Muscle of leg (tissue), 11 donors: ENCODE data around the gene ARHGAP8. TPM values are rescaled to one million over a fixed set of nuclear protein-coding genes. Genes with fewer than 3 reads are reported as not detected.

ENCODE experiments used
- DNase-seq: peaks from one replicate; pipeline ENCODE4 v3.0.0; 2013
- H3K27ac ChIP-seq: one replicate; pipeline ENCODE4 v1.5.1; 2013; ENCODE audit warnings: mild to moderate bottlenecking, low read length, control low read depth
- H3K27me3 ChIP-seq: one replicate; pipeline ENCODE4 v1.6.1; 2013; ENCODE audit warnings: low read length; ENCODE audit not compliant: control insufficient read depth, insufficient read depth
- H3K36me3 ChIP-seq: one replicate; pipeline ENCODE4 v1.6.1; 2013; ENCODE audit warnings: low read length; ENCODE audit not compliant: control insufficient read depth, insufficient read depth
- H3K4me1 ChIP-seq: one replicate; pipeline ENCODE4 v1.6.1; 2013; ENCODE audit warnings: low read length; ENCODE audit not compliant: control insufficient read depth, insufficient read depth
- H3K4me3 ChIP-seq: one replicate; pipeline ENCODE4 v1.5.1; 2013; ENCODE audit warnings: low read length, control low read depth
- H3K9me3 ChIP-seq: replicated peaks from 2 replicates; pipeline ENCODE4 v1.6.1; 2013; ENCODE audit warnings: low read depth, low read length; ENCODE audit not compliant: control insufficient read depth
- WGBS: methylation state at CpG from one replicate; pipeline ENCODE4 v1.1.5; 2013; ENCODE audit warnings: missing lambda C conversion rate; ENCODE audit not compliant: insufficient coverage; 5-methylcytosine and 5-hydroxymethylcytosine counted together
- polyA plus RNA-seq, 8 donors: library from polyadenylated mRNA; unstranded; fragments of 120-200 nt; gene quantifications; one replicate each; pipeline versions ENCODE4 v1.2.1 to v1.2.3, GENCODE V29; 2013; ENCODE audit warnings: inconsistent platforms in 1 of 8, low replicate concordance in 1 of 8; ENCODE audit not compliant: insufficient read length in 8 of 8, insufficient read depth in 1 of 8
- total RNA-seq: library from RNA; stranded (reverse); fragments of 120-200 nt; gene quantifications from one replicate; pipeline ENCODE4 v1.2.4, GENCODE V29; 2013

Gene ARHGAP8
- total and polyA plus RNA-seq, 9 donors, result 0.76 to 2.8 (median 1.1) TPM

DNA sequence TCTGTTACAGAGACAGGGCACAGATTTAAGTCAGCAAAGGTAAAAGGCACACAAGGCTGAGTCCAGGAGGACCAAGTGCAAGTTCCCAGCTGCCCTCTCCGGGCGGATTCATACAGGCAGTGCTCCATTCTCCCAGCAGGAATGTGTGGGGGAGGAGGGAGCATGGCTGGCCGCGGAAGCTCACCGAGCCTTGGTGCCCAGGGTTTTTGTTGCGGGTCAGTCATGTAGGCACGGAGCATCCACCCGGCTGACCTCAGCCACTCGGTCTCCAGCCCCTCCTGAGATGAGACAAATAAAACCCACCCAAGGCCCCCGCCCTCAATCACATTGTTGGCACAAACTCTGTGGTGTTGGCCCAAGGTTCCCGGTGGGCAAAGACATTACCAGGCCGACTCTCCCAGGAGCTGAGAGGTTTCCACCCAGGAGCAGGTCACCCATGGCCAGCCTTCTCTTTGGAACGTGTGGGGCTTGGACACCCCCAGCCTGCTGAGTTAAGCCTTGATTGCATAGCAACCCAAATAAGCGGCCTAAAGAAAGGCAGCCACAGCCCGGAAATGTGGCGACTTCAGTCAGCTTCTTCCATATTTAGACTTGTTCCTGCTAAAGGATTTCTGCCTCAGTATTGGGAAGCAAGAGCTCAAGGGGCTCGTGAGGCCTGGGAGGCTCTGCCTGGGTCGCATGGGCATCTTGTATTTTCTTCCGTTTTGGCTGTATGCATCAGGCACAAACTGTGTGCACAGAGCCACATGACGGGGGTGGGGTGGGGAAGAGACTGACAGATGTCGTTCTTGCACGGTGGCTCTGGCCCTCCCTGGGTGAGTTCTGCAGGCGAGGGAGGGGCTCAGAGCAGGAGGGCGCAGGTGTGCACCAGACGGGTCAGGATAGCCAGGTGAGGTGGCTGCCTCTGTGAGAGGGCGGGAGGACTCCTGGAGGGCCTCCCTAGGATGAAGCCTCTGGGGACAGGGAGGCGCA is 63.0 kb downstream of the ARHGAP8 start:
- DNase-seq, result no peak
- WGBS, result 82% methylated on average over 23 of the region's 27 CpGs
- no peak overlapping the region for H3K27ac ChIP-seq
- no peaks in the 10 kb centered on the region for H3K9me3 ChIP-seq
- H3K27me3 ChIP-seq, result peaks cover 2% of the 10 kb centered on the region
- no peak overlapping the region for H3K4me3 ChIP-seq
- H3K4me1 ChIP-seq, result no peaks in the 10 kb centered on the region
- no peaks in the 10 kb centered on the region for H3K36me3 ChIP-seq

DNA sequence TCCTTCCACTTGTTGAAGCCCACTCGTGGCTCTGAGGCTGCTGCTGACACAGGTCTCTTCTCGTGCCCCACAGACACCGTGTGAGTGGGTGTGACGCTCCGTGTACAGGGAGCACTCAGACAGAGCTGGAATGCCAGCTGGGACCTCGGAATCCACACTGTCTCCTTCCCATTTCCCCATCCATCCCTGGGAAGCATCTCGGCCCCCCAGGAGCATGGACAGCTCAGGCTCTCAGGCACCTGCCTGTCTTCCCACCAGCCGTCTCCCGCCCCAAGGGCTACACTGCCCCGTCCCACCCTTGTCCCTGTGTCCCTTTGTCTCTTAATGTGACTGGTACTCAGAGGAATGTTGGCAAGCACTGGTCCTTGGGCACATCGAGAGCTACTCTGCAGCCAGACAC is 63.8 kb downstream of the ARHGAP8 start:
- H3K27me3 ChIP-seq, result peaks cover 2% of the 10 kb centered on the region
- H3K4me1 ChIP-seq, result no peaks in the 10 kb centered on the region
- no peak overlapping the region for H3K27ac ChIP-seq
- H3K4me3 ChIP-seq, result no peak overlapping the region
- H3K9me3 ChIP-seq, result no peaks in the 10 kb centered on the region
- no peak for DNase-seq
- WGBS, result 83% methylated on average over 10 of the region's 11 CpGs
- H3K36me3 ChIP-seq, result no peaks in the 10 kb centered on the region

DNA sequence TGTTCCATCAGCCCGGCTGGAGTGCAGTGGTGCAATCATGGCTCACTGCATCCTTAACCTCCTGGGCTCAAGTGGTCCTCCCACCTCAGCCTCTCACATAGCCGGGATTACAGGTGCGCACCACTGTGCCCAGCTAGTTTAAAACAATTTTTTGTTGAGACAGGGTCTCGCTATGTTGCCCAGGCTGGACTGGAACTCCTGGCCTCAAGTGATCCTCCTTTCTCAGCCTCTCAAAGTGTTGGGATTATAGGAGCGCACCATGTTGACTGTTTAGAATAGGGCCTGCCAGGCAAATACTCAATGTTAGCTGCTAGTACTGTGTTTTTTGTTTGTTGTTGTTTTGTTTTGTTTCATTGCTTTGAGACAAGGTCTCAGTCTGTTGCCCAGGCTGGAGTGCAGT is 66.4 kb downstream of the ARHGAP8 start:
- Histone ChIP-seq H3K9me3 (no peaks in the 10 kb centered on the region), H3K27me3 (peaks cover 3% of the 10 kb centered on the region), H3K4me1 (no peaks in the 10 kb centered on the region), H3K4me3 (no peak overlapping the region), H3K27ac (no peak overlapping the region), H3K36me3 (no peaks in the 10 kb centered on the region)
- DNase-seq, result no peak
- WGBS, result 89% methylated on average over 4 of the region's 5 CpGs

DNA sequence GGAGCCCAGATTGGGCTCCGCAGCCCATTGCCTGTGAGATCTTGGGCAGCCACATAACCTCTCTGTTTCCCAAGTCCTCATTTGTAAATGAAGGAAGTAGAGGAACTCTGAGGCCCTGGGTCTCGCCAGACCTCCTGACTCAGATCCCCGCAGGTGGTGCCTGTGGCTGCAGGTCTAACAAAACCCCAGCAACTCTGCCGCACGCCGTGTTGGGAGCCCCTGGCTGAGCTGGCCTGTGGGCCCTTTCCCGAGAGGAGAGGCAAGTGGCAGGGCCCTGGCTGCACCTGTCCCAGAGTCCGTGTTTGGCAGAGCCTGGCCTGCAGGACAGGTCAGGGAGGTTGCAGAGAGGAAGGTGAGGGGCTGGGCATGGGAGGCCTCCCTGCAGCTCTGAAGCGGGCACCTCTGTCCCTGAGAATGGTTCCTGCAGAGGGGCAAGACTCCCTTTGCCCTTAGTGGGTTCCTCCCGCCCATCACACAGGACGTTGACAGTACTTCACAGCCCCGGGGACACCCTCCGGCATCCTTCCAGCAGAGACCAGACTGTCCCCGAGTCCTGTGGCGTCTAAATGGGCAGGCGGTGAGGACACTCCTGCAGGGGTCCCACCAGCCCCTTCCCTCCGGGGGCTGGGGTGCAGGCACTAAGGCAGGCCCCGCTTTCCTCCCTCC is 67.7 kb downstream of the ARHGAP8 start:
- Histone ChIP-seq H3K27ac (no peak overlapping the region), H3K9me3 (no peaks in the 10 kb centered on the region), H3K4me3 (no peak overlapping the region), H3K36me3 (no peaks in the 10 kb centered on the region), H3K27me3 (peaks cover 3% of the 10 kb centered on the region), H3K4me1 (no peaks in the 10 kb centered on the region)
- WGBS, result 64% methylated on average over 16 of the region's 18 CpGs
- DNase-seq, result no peak

DNA sequence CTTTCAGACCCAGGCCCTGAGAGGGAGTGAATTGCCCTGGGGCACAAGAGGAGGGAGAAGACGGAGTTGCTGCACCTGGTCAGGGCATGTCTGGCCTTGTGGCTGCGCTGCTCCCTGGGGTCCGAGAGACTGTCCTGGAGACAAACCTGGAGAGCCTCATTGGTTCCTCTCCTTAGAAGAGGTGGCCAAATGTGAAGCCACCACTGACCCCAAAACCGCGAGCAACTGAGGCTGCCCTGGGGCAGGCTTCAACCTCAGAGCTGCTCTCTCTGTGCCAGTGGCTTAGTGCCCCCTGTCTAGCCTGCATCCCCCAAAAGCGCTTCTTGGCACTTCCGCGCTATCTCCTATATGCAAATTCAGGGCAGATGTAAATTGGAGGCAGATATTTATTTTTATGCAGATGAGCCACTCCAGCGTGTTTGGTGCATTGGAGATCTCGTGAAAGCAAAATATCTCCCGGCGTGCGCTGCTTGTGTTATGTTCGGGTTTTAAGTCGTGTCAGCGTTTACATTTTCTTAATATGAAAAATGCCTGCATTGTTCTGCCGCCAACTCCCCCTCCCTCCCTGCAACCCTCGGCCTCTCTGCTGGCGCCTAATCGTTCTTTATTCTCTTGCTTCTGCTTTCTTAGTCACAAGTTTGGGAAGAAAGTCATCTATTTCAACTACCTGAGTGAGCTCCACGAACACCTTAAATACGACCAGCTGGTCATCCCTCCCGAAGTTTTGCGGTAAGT is 69.5 kb downstream of the ARHGAP8 start:
- 77% methylated on average over 19 of the region's 24 CpGs for WGBS

DNA sequence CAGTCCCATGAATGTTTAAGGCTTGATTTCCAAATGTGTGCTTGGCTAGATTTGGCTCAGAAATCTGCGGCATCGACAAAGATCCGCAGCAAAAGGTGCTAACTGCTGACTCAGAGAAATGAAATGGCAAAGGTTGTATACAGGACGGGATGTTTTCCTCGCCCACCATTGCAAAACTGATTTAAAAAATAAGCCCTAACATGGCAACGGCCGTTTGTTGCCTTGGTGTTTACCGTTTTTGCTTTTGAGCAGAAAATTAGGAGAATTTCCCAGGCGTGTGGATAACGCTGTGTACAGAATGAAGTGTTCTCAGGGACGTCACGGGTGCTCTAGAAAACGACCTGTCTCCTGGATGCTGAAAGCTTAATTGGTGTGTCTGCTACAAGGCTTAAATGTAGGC is 70.2 kb downstream of the ARHGAP8 start:
- Histone ChIP-seq H3K27ac (no peak overlapping the region), H3K36me3 (no peaks in the 10 kb centered on the region), H3K4me3 (no peak overlapping the region), H3K4me1 (no peaks in the 10 kb centered on the region), H3K27me3 (peaks cover 3% of the 10 kb centered on the region), H3K9me3 (no peaks in the 10 kb centered on the region)
- 76% methylated on average over 13 of the region's 13 CpGs for WGBS
- DNase-seq, result no peak

More for the DNA sequence above, 69.5 kb downstream of the ARHGAP8 start:
- Histone ChIP-seq H3K36me3 (no peaks in the 10 kb centered on the region), H3K27me3 (peaks cover 3% of the 10 kb centered on the region), H3K27ac (no peak overlapping the region), H3K4me1 (no peaks in the 10 kb centered on the region), H3K4me3 (no peak overlapping the region), H3K9me3 (no peaks in the 10 kb centered on the region)
- no peak for DNase-seq

DNA sequence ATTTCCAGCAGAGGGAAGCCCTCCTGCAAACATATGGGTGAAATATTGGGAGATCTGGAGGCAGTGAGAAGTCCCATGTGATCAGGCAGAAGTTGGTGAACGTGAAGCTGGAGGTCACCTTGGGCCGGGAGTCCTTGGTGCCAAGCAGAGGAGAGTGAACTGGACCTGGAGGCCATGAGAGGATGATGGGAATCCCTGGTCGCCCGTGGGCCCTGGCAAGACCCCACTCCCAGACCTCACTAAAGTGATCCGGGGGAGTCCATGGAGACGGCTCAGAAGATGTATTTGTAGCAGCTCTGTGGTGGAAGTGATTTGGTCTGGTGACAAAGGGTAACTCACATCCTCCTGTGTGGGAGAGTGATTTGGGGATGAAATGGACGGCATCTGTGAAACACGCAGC is 71.0 kb downstream of the ARHGAP8 start:
- H3K36me3 ChIP-seq, result no peaks in the 10 kb centered on the region
- 77% methylated on average over 5 of the region's 8 CpGs for WGBS
- no peaks in the 10 kb centered on the region for H3K4me1 ChIP-seq
- H3K4me3 ChIP-seq, result no peak overlapping the region
- DNase-seq, result no peak
- H3K27ac ChIP-seq, result no peak overlapping the region
- peaks cover 3% of the 10 kb centered on the region for H3K27me3 ChIP-seq
- H3K9me3 ChIP-seq, result no peaks in the 10 kb centered on the region

DNA sequence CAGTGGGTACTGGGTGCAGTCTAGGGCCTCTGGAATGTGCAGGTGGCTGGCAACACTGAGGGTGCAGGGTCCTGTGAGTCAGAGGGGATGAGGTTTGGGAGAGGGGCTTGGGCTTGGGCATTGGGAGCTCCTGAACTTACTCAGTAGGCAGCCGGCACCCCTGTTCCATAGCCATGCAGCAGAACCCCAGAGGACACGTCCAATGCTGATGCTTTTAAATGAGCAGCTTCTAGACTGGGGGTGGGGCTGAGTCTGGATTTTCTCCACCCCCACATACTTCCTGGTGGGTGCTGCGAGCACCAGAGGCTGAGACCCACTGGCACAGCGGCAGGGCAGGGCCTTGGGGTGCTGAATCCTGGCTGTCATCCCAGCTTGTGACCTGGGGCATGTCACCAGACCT is 71.4 kb downstream of the ARHGAP8 start:
- DNase-seq, result no peak
- no peaks in the 10 kb centered on the region for H3K9me3 ChIP-seq
- no peaks in the 10 kb centered on the region for H3K4me1 ChIP-seq
- WGBS, result 92% methylated on average over 2 of the region's 4 CpGs
- no peaks in the 10 kb centered on the region for H3K36me3 ChIP-seq
- H3K27me3 ChIP-seq, result peaks cover 3% of the 10 kb centered on the region
- H3K27ac ChIP-seq, result no peak overlapping the region
- no peak overlapping the region for H3K4me3 ChIP-seq

DNA sequence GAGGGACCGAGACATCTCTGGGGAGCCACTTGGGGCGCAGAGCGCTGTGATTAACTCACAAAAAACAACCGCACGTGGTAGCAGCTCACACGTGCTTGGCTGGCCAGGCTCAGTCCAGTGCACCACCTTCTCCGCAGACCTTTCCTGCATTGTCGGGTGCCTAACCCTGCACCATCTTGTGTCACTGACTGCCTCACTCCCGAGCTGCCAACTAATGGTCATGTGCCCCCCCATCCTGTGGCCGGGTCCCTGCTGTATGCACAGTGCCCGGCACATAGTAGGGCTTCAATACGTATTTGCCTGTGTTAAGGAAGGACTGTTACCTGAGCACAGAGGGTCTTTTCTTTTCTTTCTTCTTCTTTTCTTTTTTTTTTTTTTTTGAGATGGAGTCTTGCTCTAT is 71.9 kb downstream of the ARHGAP8 start:
- WGBS, result 90% methylated on average over 8 of the region's 12 CpGs
- H3K36me3 ChIP-seq, result no peaks in the 10 kb centered on the region
- H3K4me3 ChIP-seq, result no peak overlapping the region
- DNase-seq, result no peak
- no peaks in the 10 kb centered on the region for H3K4me1 ChIP-seq
- H3K9me3 ChIP-seq, result no peaks in the 10 kb centered on the region
- peaks cover 3% of the 10 kb centered on the region for H3K27me3 ChIP-seq
- H3K27ac ChIP-seq, result no peak overlapping the region
